ENCODE data around the gene RAB3D.

Gene RAB3D

GRCh38 chr19:11331502-11331901, 8.0 kb downstream of the RAB3D start:
- TF ChIP-seq, protein P1, sequence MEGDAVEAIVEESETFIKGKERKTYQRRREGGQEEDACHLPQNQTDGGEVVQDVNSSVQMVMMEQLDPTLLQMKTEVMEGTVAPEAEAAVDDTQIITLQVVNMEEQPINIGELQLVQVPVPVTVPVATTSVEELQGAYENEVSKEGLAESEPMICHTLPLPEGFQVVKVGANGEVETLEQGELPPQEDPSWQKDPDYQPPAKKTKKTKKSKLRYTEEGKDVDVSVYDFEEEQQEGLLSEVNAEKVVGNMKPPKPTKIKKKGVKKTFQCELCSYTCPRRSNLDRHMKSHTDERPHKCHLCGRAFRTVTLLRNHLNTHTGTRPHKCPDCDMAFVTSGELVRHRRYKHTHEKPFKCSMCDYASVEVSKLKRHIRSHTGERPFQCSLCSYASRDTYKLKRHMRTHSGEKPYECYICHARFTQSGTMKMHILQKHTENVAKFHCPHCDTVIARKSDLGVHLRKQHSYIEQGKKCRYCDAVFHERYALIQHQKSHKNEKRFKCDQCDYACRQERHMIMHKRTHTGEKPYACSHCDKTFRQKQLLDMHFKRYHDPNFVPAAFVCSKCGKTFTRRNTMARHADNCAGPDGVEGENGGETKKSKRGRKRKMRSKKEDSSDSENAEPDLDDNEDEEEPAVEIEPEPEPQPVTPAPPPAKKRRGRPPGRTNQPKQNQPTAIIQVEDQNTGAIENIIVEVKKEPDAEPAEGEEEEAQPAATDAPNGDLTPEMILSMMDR (IDR thresholded peaks at IDR 0.05; ENCODE audit: borderline replicate concordance, insufficient read depth, low read depth, low read length): no peak
- H3K4me3 ChIP-seq (ENCODE audit: low read depth, low read length): no peak overlapping the region

DNA sequence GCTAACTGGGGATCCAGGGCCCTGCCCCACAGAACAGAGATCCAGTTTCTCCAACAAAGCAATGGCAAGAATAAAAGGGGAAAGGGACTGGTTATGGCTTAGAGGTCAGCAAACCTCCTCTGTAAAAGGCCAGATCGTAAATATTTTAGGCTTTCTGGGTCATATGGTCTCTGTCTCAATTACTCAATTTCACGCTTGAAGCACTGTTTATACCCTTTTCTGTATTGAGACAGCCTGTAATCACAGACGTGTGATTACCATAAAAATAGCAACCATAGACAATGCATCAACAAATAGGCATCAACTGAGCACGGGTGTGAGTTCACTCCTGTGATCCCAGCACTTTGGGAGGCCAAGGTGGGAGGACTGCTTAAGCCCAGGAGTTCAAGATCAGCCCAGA, 9.3 kb downstream of the RAB3D start:
- TF ChIP-seq, protein P1 (IDR thresholded peaks at IDR 0.05; ENCODE audit: borderline replicate concordance, insufficient read depth, low read depth, low read length): no peak
- no peak overlapping the region for H3K4me3 ChIP-seq (ENCODE audit: low read depth, low read length)

DNA sequence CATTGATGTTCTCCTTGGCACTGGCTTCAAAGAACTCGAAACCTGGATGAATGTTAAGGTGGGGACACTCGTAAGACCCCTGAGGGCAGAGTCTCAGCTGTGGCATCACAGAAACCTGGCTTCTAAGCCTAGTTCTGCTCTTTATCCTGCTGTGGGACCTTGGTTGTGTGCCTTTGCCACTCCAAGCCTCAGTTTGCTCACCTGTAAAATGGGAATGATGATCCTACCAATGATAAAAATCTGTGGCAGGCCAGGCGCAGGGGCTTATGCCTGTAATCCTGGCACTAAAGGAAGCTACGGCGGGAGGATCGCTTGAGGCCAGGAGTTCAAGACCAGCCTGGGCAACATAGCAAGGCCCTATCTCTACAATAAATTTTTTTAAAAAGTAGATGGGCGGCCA, 13.9 kb downstream of the RAB3D start:
- no peak overlapping the region for H3K4me3 ChIP-seq (ENCODE audit: low read depth, low read length)
- TF ChIP-seq, protein P1 (IDR thresholded peaks at IDR 0.05; ENCODE audit: borderline replicate concordance, insufficient read depth, low read depth, low read length): no peak

DNA sequence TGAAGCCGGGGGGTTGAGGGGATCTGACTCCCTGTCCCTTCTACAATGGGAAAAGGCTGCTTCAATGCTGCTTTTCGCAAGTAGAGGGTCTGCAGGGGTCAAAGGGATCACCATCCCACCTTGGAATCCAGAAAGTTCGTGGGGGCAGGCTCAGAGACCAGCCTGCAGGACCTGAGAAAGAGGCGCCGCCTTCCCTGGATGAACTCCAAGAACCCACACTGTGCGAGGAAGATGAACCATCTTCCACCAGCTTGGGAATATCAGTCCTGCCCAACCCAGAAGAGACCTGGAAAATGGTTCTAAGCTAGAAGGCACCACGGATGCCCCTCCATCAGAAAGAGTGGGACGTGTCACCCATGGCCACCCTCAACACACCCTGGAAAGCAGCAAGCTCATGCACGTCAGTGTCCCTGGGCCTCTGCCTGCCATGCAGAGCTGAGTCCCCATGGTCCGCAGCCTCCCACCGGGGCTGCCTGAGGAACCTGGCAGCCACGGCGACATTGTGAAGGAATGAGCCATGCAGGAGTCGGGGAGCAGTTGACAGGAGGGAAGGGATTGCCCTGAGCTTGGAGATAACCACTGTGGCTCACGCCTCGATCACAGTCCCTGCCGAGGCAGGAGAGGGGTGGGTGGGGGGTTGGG, 14.6 kb downstream of the RAB3D start:
- H3K4me3 ChIP-seq (ENCODE audit: low read depth, low read length): no peak overlapping the region
- TF ChIP-seq, protein P1 (IDR thresholded peaks at IDR 0.05; ENCODE audit: borderline replicate concordance, insufficient read depth, low read depth, low read length): no peak

- TF ChIP-seq, protein P1 (IDR thresholded peaks at IDR 0.05; ENCODE audit: borderline replicate concordance, insufficient read depth, low read depth, low read length): no peak
- H3K4me3 ChIP-seq (ENCODE audit: low read depth, low read length): no peak overlapping the region
These were observed 15.3 kb downstream of the RAB3D start for GRCh38 chr19:11324079-11324661.

DNA sequence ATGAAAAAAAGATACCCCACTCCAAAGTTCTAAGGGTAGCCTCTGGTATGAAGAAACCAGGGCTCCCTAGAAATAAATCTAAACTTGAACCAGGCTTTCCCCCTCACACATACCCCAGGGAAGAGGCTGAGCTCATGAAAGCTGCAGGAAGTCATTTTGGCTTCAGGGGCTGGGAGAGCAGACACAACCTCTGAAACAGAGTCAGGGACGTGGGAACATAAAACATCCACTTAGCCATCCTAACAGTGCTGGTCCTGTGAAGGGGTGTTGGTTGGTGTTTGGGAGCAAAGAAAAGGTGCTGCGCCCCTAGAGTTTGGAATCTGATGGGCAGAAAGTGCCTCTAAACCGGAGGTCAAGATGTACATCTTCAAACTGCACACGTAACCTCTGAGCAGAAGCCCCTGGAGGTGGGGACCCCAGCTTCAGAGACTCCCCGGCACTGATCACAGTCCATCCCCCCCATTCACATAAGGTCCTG, 15.8 kb downstream of the RAB3D start:
- TF ChIP-seq, protein P1 (IDR thresholded peaks at IDR 0.05; ENCODE audit: borderline replicate concordance, insufficient read depth, low read depth, low read length): no peak
- H3K4me3 ChIP-seq (ENCODE audit: low read depth, low read length): no peak overlapping the region

Data from GM12875 (cell line).